Measurements from ENCODE around the gene CTBS. TPM values are rescaled to one million over a fixed set of nuclear protein-coding genes. Genes with fewer than 3 reads are reported as not detected.

CTBS gene
- total RNA-seq = 10 to 100 TPM; 13.5 to 18.3 TPM

- Mint-ChIP-seq H3K36me3 (ENCODE audit: low read depth) (peaks cover 31% of the 10 kb centered on the region), H3K27me3 (no peaks in the 10 kb centered on the region), H3K27ac (peak within 1 kb of the TSS; percentile 99), H3K4me3 (peak within 1 kb of the TSS; percentile 98), H3K4me1 (ENCODE audit: low read depth) (peaks cover 38% of the 10 kb centered on the region), H3K9me3 (no peaks in the 10 kb centered on the region)
- DNase-seq (peak; percentile 89), ATAC-seq (peak; percentile 89)
- ChIA-PET POLR2A (interaction anchor here (0.6 to 3.0 kb wide), 26 partner anchors 9 to 497 kb away, joined by 3 to 45 read pairs (median 4); partner anchors contain the start of genes GNG5, PRKACB and SPATA1), CTCF (interaction anchor here (0.9 to 3.2 kb wide), 9 partner anchors 39 to 208 kb away, joined by 3 to 24 read pairs (median 4); partner anchors contain the start of genes GNG5 and SPATA1)
- intact Hi-C loops (cut with micrococcal nuclease) = loop anchor here (1.0 to 5.0 kb wide), 2 partner anchors 43 to 70 kb away; no protein-coding TSS in a partner anchor
- no peak for TF ChIP-seq CTCF (IDR thresholded peaks at IDR 0.05)
Measured at GRCh38 chr1:84573967-84574842, at the start of gene CTBS. TSS of gene CTBS (minus strand) at chr1:84574440. CDS start at chr1:84574415, 25 bp downstream.

- intact Hi-C loops (cut with micrococcal nuclease) = loop anchor here (2.0 to 5.0 kb wide), 2 partner anchors 131 to 179 kb away; no protein-coding TSS in a partner anchor
- CTCF ChIA-PET = interaction anchor here (0.9 to 5.1 kb wide), 8 partner anchors 13 to 183 kb away, joined by 3 to 25 read pairs (median 9); partner anchors contain the start of genes GNG5, RPF1 and SPATA1
- peaks cover 21% of the 10 kb centered on the region for H3K4me1 Mint-ChIP-seq (ENCODE audit: low read depth)
- no peak for DNase-seq
- no peak overlapping the region for H3K27ac Mint-ChIP-seq
- TF ChIP-seq CTCF (IDR thresholded peaks at IDR 0.05) = no peak
- H3K36me3 Mint-ChIP-seq (ENCODE audit: low read depth) = no peaks in the 10 kb centered on the region
- H3K27me3 Mint-ChIP-seq = peaks cover 4% of the 10 kb centered on the region
- H3K9me3 Mint-ChIP-seq = no peaks in the 10 kb centered on the region
- POLR2A ChIA-PET = no interaction called here
- no peak for ATAC-seq
- H3K4me3 Mint-ChIP-seq = no peak overlapping the region
Measured at GRCh38 chr1:84621553-84621952, 47.3 kb upstream of the CTBS start.

GRCh38 chr1:84620720-84621313, 46.6 kb upstream of the CTBS start:
- DNase-seq (peak; percentile 84), ATAC-seq (peak; percentile 92)
- H3K27ac Mint-ChIP-seq = peak overlapping the region; percentile 94
- POLR2A ChIA-PET = interaction anchor here (0.6 to 1.2 kb wide), 3 partner anchors 117 to 477 kb away, joined by 3 read pairs; partner anchors contain the start of gene PRKACB
- no peaks in the 10 kb centered on the region for H3K9me3 Mint-ChIP-seq
- peak overlapping the region; percentile 83 for H3K4me3 Mint-ChIP-seq
- CTCF ChIA-PET = interaction anchor here (0.6 to 3.4 kb wide), 48 partner anchors 9 to 543 kb away, joined by 3 to 29 read pairs (median 4); partner anchors contain the start of genes CTBS, GNG5, PRKACB and RPF1
- peak; percentile 100 for TF ChIP-seq CTCF (IDR thresholded peaks at IDR 0.05)
- H3K27me3 Mint-ChIP-seq = no peaks in the 10 kb centered on the region
- peaks cover 21% of the 10 kb centered on the region for H3K4me1 Mint-ChIP-seq (ENCODE audit: low read depth)
- intact Hi-C loops (cut with micrococcal nuclease) = loop anchor here (2.0 to 5.0 kb wide), 2 partner anchors 131 to 178 kb away; no protein-coding TSS in a partner anchor
- no peaks in the 10 kb centered on the region for H3K36me3 Mint-ChIP-seq (ENCODE audit: low read depth)

GRCh38 chr1:84619383-84620102, 45.3 kb upstream of the CTBS start:
- peak overlapping the region; percentile 85 for H3K27ac Mint-ChIP-seq
- ATAC-seq = peak; percentile 60

More at GRCh38 chr1:84619383-84620102, 45.3 kb upstream of the CTBS start:
- TF ChIP-seq CTCF (IDR thresholded peaks at IDR 0.05) = no peak
- Mint-ChIP-seq H3K36me3 (ENCODE audit: low read depth) (peaks cover under 1% of the 10 kb centered on the region), H3K9me3 (peaks cover 6% of the 10 kb centered on the region), H3K4me3 (peak overlapping the region; percentile 60), H3K27me3 (no peaks in the 10 kb centered on the region), H3K4me1 (ENCODE audit: low read depth) (peaks cover 21% of the 10 kb centered on the region)
- ChIA-PET CTCF (interaction anchor here (0.8 to 3.4 kb wide), 42 partner anchors 8 to 478 kb away, joined by 3 to 29 read pairs (median 5); partner anchors contain the start of genes CTBS, GNG5, RPF1 and SPATA1), POLR2A (interaction anchor here (0.7 to 1.5 kb wide), 4 partner anchors 19 to 115 kb away, joined by 3 to 5 read pairs (median 3); partner anchors contain the start of gene CTBS)
- DNase-seq = peak; percentile 89
- intact Hi-C loops (cut with micrococcal nuclease) = loop anchor here (2.0 to 5.0 kb wide), 4 partner anchors 47 to 477 kb away; partner anchors contain the start of genes CTBS and PRKACB
